H9 (cell line): ENCODE data around the gene EXOC5. TPM values are rescaled to one million over a fixed set of nuclear protein-coding genes. Genes with fewer than 3 reads are reported as not detected.

Source experiments
- DNase-seq: peaks from one replicate; pipeline ENCODE4 v3.0.0-alpha.2; 2017
- H2AFZ ChIP-seq: one replicate; pipeline ENCODE4 v1.6.1; 2013; ENCODE audit warnings: mild to moderate bottlenecking, low read length, control low read depth, moderate library complexity
- H2AK5ac ChIP-seq: 2 replicates; pipeline ENCODE4 v1.6.1; 2013; ENCODE audit warnings: low read length, control low read depth, mixed read lengths; ENCODE audit not compliant: insufficient read length
- H2BK120ac ChIP-seq: one replicate; pipeline ENCODE4 v1.6.1; 2013; ENCODE audit warnings: low read depth, mild to moderate bottlenecking, low read length, control low read depth, inconsistent platforms; ENCODE audit not compliant: poor library complexity, severe bottlenecking
- H2BK12ac ChIP-seq: 2 replicates; pipeline ENCODE4 v1.6.1; 2013; ENCODE audit warnings: low read length, control low read depth, mixed read lengths, low read depth; ENCODE audit not compliant: insufficient read length
- H2BK15ac ChIP-seq: 2 replicates; pipeline ENCODE4 v1.6.1; 2013; ENCODE audit warnings: low read depth, low read length, control low read depth
- H2BK20ac ChIP-seq: one replicate; pipeline ENCODE4 v1.6.1; 2013; ENCODE audit warnings: low read depth, mild to moderate bottlenecking, low read length, control low read depth, inconsistent platforms; ENCODE audit not compliant: poor library complexity, severe bottlenecking
- H2BK5ac ChIP-seq: 2 replicates; pipeline ENCODE4 v1.6.1; 2013; ENCODE audit warnings: low read length, control low read depth, mixed read lengths; ENCODE audit not compliant: insufficient read length
- H3K14ac ChIP-seq: 2 replicates; pipeline ENCODE4 v1.6.1; 2013; ENCODE audit warnings: low read length, control low read depth; ENCODE audit not compliant: insufficient read depth
- H3K18ac ChIP-seq: 2 replicates; pipeline ENCODE4 v1.6.1; 2013; ENCODE audit warnings: low read depth, mild to moderate bottlenecking, mixed read lengths, low read length, control low read depth; ENCODE audit not compliant: insufficient read length
- H3K23ac ChIP-seq: 2 replicates; pipeline ENCODE4 v1.6.1; 2013; ENCODE audit warnings: low read length, control low read depth, mixed read lengths, low read depth; ENCODE audit not compliant: insufficient read length
- H3K23me2 ChIP-seq: 2 replicates; pipeline ENCODE4 v1.6.1; 2013; ENCODE audit warnings: low read depth, mild to moderate bottlenecking, mixed read lengths, low read length, control low read depth; ENCODE audit not compliant: insufficient read length, poor library complexity, severe bottlenecking
- H3K27ac ChIP-seq: 2 replicates; pipeline ENCODE4 v1.5.1; 2013; ENCODE audit warnings: low read length, control low read depth, mixed read lengths, low read depth; ENCODE audit not compliant: insufficient read length
- H3K27me3 ChIP-seq: 2 replicates; pipeline ENCODE4 v1.6.1; 2013; ENCODE audit warnings: low read length, control low read depth, inconsistent platforms; ENCODE audit not compliant: insufficient read depth
- H3K4ac ChIP-seq: 2 replicates; pipeline ENCODE4 v1.6.1; 2013; ENCODE audit warnings: low read depth, mild to moderate bottlenecking, control low read depth, inconsistent platforms, low read length, moderate library complexity
- H3K4me1 ChIP-seq: 2 replicates; pipeline ENCODE4 v1.6.1; 2013; ENCODE audit warnings: low read length, control low read depth, inconsistent platforms; ENCODE audit not compliant: insufficient read depth
- H3K4me2 ChIP-seq: 2 replicates; pipeline ENCODE4 v1.6.1; 2013; ENCODE audit warnings: low read length, control low read depth, mixed read lengths; ENCODE audit not compliant: insufficient read length, insufficient read depth
- H3K56ac ChIP-seq: 2 replicates; pipeline ENCODE4 v1.6.1; 2013; ENCODE audit warnings: low read depth, mild to moderate bottlenecking, mixed read lengths, low read length, control low read depth; ENCODE audit not compliant: insufficient read length
- H3K79me1 ChIP-seq: 2 replicates; pipeline ENCODE4 v1.6.1; 2013; ENCODE audit warnings: low read depth, mild to moderate bottlenecking, moderate library complexity, low read length, control low read depth, inconsistent platforms; ENCODE audit not compliant: insufficient read depth, poor library complexity, severe bottlenecking
- H3K79me2 ChIP-seq: 2 replicates; pipeline ENCODE4 v1.6.1; 2013; ENCODE audit warnings: low read length, control low read depth, inconsistent platforms; ENCODE audit not compliant: insufficient read depth
- H3K9ac ChIP-seq: 2 replicates; pipeline ENCODE4 v1.6.1; 2013; ENCODE audit warnings: low read length, control low read depth, mixed read lengths; ENCODE audit not compliant: insufficient read length; ENCODE audit errors: extremely low read depth
- H3K9me3 ChIP-seq: one replicate; pipeline ENCODE4 v1.6.1; 2013; ENCODE audit warnings: low read depth, low read length, inconsistent platforms; ENCODE audit not compliant: control insufficient read depth
- H3T11ph ChIP-seq: one replicate; pipeline ENCODE4 v1.6.1; 2013; ENCODE audit warnings: mild to moderate bottlenecking, low read length, control low read depth, inconsistent platforms
- H4K20me1 ChIP-seq: one replicate; pipeline ENCODE4 v1.6.1; 2013; ENCODE audit not compliant: control insufficient read depth, insufficient read length, insufficient read depth
- H4K5ac ChIP-seq: 2 replicates; pipeline ENCODE4 v1.6.1; 2013; ENCODE audit warnings: low read depth, mild to moderate bottlenecking, mixed read lengths, low read length, control low read depth; ENCODE audit not compliant: insufficient read length
- H4K8ac ChIP-seq: replicated peaks from 2 replicates; pipeline ENCODE4 v1.6.1; 2013; ENCODE audit warnings: low read length, control low read depth, mixed read lengths, low read depth; ENCODE audit not compliant: insufficient read length
- H4K91ac ChIP-seq: 2 replicates; pipeline ENCODE4 v1.6.1; 2013; ENCODE audit warnings: low read depth, mild to moderate bottlenecking, moderate library complexity, mixed read lengths, low read length, control low read depth; ENCODE audit not compliant: insufficient read length
- H3K27ac Mint-ChIP-seq, 3 experiments: 2 replicates in 2 of 3; 3 replicates in 1 of 3; pipeline ENCODE4 v1.8.0; 2020 to 2021; ENCODE audit warnings: mixed read lengths in 3 of 3, mild to moderate bottlenecking in 1 of 3, moderate library complexity in 1 of 3
- H3K27me3 Mint-ChIP-seq: 2 replicates; pipeline ENCODE4 v1.8.0; 2021; ENCODE audit warnings: low read depth, mild to moderate bottlenecking, moderate library complexity, mixed read lengths
- H3K36me3 Mint-ChIP-seq, 3 experiments: 2 replicates in 2 of 3; 3 replicates in 1 of 3; pipeline ENCODE4 v1.8.0; 2020 to 2021; ENCODE audit warnings: low read depth in 3 of 3, mixed read lengths in 3 of 3; ENCODE audit not compliant: insufficient read depth in 1 of 3
- H3K4me1 Mint-ChIP-seq, 2 experiments: 2 replicates each; pipeline ENCODE4 v1.8.0; 2020; ENCODE audit warnings: mixed read lengths in 2 of 2
- H3K4me3 Mint-ChIP-seq, 2 experiments: 2 replicates in 1 of 2; 3 replicates in 1 of 2; pipeline ENCODE4 v1.8.0; 2020 to 2021; ENCODE audit warnings: mild to moderate bottlenecking in 2 of 2, mixed read lengths in 2 of 2, moderate library complexity in 1 of 2
- H3K9me3 Mint-ChIP-seq, 2 experiments: 2 replicates in 1 of 2; 3 replicates in 1 of 2; pipeline ENCODE4 v1.8.0; 2020; ENCODE audit warnings: mild to moderate bottlenecking in 2 of 2, mixed read lengths in 2 of 2, moderate library complexity in 1 of 2
- CTCF ChIP-seq: fragments of 200-600 bp; sonication (generic); conservative IDR thresholded peaks from 3 replicates; pipeline ENCODE4 v1.8.0; 2021; ENCODE audit warnings: antibody characterized with exemption, mild to moderate bottlenecking
- WGBS: extraction: QIAGEN DNeasy Blood & Tissue Kit; methylation state at CpG from one replicate; pipeline ENCODE4 v1.1.7; 2013; ENCODE audit warnings: missing lambda C conversion rate, low lambda C conversion rate, mixed read lengths; ENCODE audit not compliant: insufficient read length; ENCODE audit errors: extremely low coverage; 5-methylcytosine and 5-hydroxymethylcytosine counted together
- total RNA-seq: library from RNA; stranded (reverse); gene quantifications from 2 replicates; pipeline ENCODE4 v1.2.1, GENCODE V29; 2021

The EXOC5 gene
- total RNA-seq, 1 experiment from 2014 or later, result 92.9 TPM

- Mint-ChIP-seq H3K27ac (no peak overlapping the region), H3K4me3 (no peak overlapping the region), H3K9me3 (no peaks in the 10 kb centered on the region), H3K4me1 (0 out of 4 replicates have a peak, but pooled peaks cover 2 to 3% of the 10 kb centered on the region in 2 experiments), H3K27me3 (no peaks in the 10 kb centered on the region), H3K36me3 (peaks cover 2 to 29% (median 3%) of the 10 kb centered on the region in 3 experiments; a peak in 6 of 7 replicates)
- Histone ChIP-seq H3K14ac (no peak overlapping the region), H3K23me2 (no peaks in the 10 kb centered on the region), H2BK120ac (no peak overlapping the region), H2BK20ac (no peak overlapping the region), H2BK12ac (no peak overlapping the region), H3K56ac (no peak overlapping the region), H4K20me1 (no peaks in the 10 kb centered on the region), H3K4me2 (no peak overlapping the region), H3K4ac (no peak overlapping the region), H3K4me1 (no peaks in the 10 kb centered on the region), H3T11ph (no peak overlapping the region), H2BK15ac (no peak overlapping the region), H2AFZ (no peak overlapping the region), H3K23ac (no peak overlapping the region), H4K91ac (no peak overlapping the region), H4K5ac (no peak overlapping the region), H3K27ac (no peak overlapping the region), H2BK5ac (no peak overlapping the region), H3K18ac (no peak overlapping the region), H3K9me3 (no peaks in the 10 kb centered on the region), H3K79me1 (no peaks in the 10 kb centered on the region), H3K9ac (no peak overlapping the region), H3K27me3 (no peaks in the 10 kb centered on the region), H2AK5ac (no peak overlapping the region), H4K8ac (no peak overlapping the region), H3K79me2 (peaks cover 10% of the 10 kb centered on the region; the same call in 1 of the 2 replicates)
- TF ChIP-seq CTCF, result no peak
- no CpG with 5 or more reads among the region's 2 CpGs for WGBS
- no peak for DNase-seq
Observed at GRCh38 chr14:57246933-57247657, 21.6 kb downstream of the EXOC5 start.
